ENCODE measurements around the gene KPRP. TPM values are rescaled to one million over a fixed set of nuclear protein-coding genes. Genes with fewer than 3 reads are reported as not detected.

KPRP gene
- total and polyA plus RNA-seq, 3 experiments from 2014 or later = not detected

DNA sequence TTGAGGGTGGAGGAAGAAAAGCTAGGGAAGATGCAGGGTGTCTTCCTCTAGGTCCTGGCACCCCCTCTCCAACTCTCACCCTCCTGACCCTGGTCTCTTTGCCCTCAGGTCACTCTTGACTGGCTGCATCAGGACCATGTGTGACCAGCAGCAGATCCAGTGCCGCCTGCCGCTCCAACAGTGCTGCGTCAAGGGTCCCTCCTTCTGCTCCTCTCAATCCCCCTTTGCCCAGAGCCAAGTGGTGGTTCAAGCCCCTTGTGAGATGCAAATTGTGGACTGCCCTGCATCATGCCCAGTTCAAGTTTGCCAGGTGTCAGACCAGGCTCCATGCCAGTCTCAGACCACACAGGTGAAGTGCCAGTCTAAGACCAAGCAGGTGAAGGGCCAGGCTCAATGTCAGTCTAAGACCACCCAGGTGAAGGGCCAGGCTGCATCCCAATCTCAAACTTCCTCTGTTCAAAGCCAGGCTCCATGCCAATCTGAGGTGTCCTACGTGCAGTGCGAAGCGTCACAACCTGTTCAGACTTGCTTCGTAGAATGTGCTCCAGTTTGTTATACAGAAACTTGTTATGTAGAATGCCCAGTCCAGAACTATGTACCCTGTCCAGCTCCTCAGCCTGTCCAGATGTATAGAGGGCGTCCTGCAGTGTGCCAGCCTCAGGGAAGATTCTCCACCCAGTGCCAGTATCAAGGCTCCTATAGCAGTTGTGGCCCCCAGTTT is 1.8 kb downstream of the KPRP start:
- Histone ChIP-seq H3K36me3 (ENCODE audit: insufficient read depth, low read length) (no peaks in the 10 kb centered on the region), H3K27ac (ENCODE audit: low read depth, low read length) (no peak overlapping the region), H3K4me1 (ENCODE audit: insufficient read depth, low read length) (no peaks in the 10 kb centered on the region), H3K27me3 (ENCODE audit: insufficient read depth, low read length, poor library complexity, severe bottlenecking) (no peaks in the 10 kb centered on the region), H3K4me3 (ENCODE audit: low read length) (no peak overlapping the region), H3K9me3 (ENCODE audit: low read length) (no peaks in the 10 kb centered on the region)
- H3K9me3 Mint-ChIP-seq = peaks cover 0 to 3% (median 0%) of the 10 kb centered on the region in 5 donors
- H3K27ac Mint-ChIP-seq = no peak overlapping the region
- no peak for DNase-seq
- CTCF ChIA-PET = no interaction called here
- peaks cover 3 to 41% of the 10 kb centered on the region in 2 donors for H3K27me3 Mint-ChIP-seq
- no peaks in the 10 kb centered on the region for H3K36me3 Mint-ChIP-seq
- POLR2A ChIA-PET = no interaction called here
- H3K4me3 Mint-ChIP-seq = no peak overlapping the region
- H3K4me1 Mint-ChIP-seq = no peaks in the 10 kb centered on the region

DNA sequence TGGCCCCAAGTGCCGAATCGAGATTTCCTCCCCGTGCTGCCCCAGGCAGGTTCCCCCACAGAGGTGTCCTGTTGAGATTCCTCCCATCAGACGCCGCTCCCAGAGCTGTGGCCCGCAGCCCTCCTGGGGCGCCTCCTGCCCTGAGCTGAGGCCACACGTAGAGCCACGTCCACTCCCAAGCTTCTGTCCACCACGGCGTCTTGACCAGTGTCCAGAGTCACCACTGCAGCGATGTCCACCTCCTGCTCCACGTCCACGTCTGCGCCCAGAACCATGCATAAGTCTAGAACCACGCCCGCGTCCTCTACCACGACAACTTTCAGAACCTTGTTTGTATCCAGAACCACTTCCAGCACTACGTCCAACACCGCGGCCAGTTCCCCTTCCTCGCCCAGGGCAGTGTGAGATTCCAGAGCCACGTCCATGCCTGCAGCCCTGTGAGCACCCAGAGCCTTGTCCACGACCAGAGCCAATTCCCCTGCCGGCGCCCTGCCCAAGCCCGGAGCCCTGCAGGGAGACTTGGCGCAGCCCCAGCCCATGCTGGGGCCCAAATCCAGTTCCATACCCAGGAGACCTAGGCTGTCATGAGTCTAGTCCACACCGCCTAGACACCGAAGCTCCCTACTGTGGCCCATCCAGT is 2.8 kb downstream of the KPRP start:
- ChIA-PET CTCF (no interaction called here), POLR2A (no interaction called here)
- no peak overlapping the region for H3K27ac ChIP-seq (ENCODE audit: low read depth, low read length)
- Mint-ChIP-seq H3K36me3 (no peaks in the 10 kb centered on the region), H3K9me3 (no peaks in the 10 kb centered on the region), H3K4me1 (no peaks in the 10 kb centered on the region), H3K27me3 (peaks cover 3 to 40% of the 10 kb centered on the region in 2 donors), H3K27ac (no peak overlapping the region), H3K4me3 (no peak overlapping the region)
- no peaks in the 10 kb centered on the region for H3K36me3 ChIP-seq (ENCODE audit: insufficient read depth, low read length)
- no peak overlapping the region for H3K4me3 ChIP-seq (ENCODE audit: low read length)
- no peaks in the 10 kb centered on the region for H3K9me3 ChIP-seq (ENCODE audit: low read length)
- H3K4me1 ChIP-seq (ENCODE audit: insufficient read depth, low read length) = no peaks in the 10 kb centered on the region
- no peak for DNase-seq
- H3K27me3 ChIP-seq (ENCODE audit: insufficient read depth, low read length, poor library complexity, severe bottlenecking) = no peaks in the 10 kb centered on the region

DNA sequence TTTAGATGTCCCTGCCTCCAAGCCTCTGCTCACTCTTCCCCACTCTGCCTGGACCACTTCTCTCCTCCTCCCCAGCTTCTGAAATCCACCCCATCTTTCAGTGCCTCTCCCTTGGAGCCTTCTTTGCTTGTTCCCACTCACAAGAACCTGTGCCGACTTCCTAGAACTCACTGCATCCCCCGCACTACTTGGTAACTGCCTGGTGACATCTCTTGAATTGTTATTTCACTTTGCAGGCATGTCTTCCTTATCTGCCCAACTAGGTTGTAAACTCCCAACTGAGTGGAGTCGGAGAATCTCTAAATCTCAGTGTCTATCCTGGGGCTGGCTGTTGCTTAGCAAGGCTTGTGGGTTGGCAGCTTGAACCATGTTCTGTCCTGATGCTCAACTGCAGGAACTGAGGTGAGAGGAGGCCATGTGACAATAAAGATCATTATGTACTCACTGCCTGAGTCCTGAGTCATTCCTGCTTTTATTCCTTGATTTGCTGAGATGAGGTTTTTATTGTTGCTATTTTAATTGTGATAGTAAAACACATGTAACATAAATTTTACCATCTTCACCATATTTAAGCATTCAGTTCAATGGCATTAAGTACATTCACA is 3.9 kb downstream of the KPRP start:
- no peak overlapping the region for H3K27ac Mint-ChIP-seq
- POLR2A ChIA-PET = no interaction called here
- CTCF ChIA-PET = no interaction called here
- Histone ChIP-seq H3K27ac (ENCODE audit: low read depth, low read length) (no peak overlapping the region), H3K9me3 (ENCODE audit: low read length) (no peaks in the 10 kb centered on the region), H3K4me3 (ENCODE audit: low read length) (no peak overlapping the region), H3K27me3 (ENCODE audit: insufficient read depth, low read length, poor library complexity, severe bottlenecking) (no peaks in the 10 kb centered on the region), H3K36me3 (ENCODE audit: insufficient read depth, low read length) (no peaks in the 10 kb centered on the region), H3K4me1 (ENCODE audit: insufficient read depth, low read length) (no peaks in the 10 kb centered on the region)
- no peaks in the 10 kb centered on the region for H3K36me3 Mint-ChIP-seq
- no peak for DNase-seq
- H3K4me1 Mint-ChIP-seq = no peaks in the 10 kb centered on the region
- no peak overlapping the region for H3K4me3 Mint-ChIP-seq
- H3K9me3 Mint-ChIP-seq = no peaks in the 10 kb centered on the region
- H3K27me3 Mint-ChIP-seq = peaks cover 3 to 37% of the 10 kb centered on the region in 2 donors

- POLR2A ChIA-PET = no interaction called here
- Histone ChIP-seq H3K4me1 (ENCODE audit: insufficient read depth, low read length) (no peaks in the 10 kb centered on the region), H3K36me3 (ENCODE audit: insufficient read depth, low read length) (no peaks in the 10 kb centered on the region), H3K9me3 (ENCODE audit: low read length) (no peaks in the 10 kb centered on the region), H3K4me3 (ENCODE audit: low read length) (no peak overlapping the region), H3K27me3 (ENCODE audit: insufficient read depth, low read length, poor library complexity, severe bottlenecking) (no peaks in the 10 kb centered on the region), H3K27ac (ENCODE audit: low read depth, low read length) (no peak overlapping the region)
- Mint-ChIP-seq H3K4me1 (no peaks in the 10 kb centered on the region), H3K27ac (peak overlapping the region in 1 of 8 donors; percentile 51), H3K36me3 (no peaks in the 10 kb centered on the region), H3K9me3 (peaks cover 0 to 2% (median 0%) of the 10 kb centered on the region in 5 donors), H3K27me3 (peaks cover 0 to 15% of the 10 kb centered on the region in 2 donors), H3K4me3 (no peak overlapping the region)
- CTCF ChIA-PET = no interaction called here
- no peak for DNase-seq
These were observed 11.2 kb downstream of the KPRP start for GRCh38 chr1:152768847-152769533.

GRCh38 chr1:152770411-152770810 is 12.6 kb downstream of the KPRP start:
- Histone ChIP-seq H3K4me3 (ENCODE audit: low read length) (no peak overlapping the region), H3K9me3 (ENCODE audit: low read length) (no peaks in the 10 kb centered on the region), H3K4me1 (ENCODE audit: insufficient read depth, low read length) (no peaks in the 10 kb centered on the region), H3K27ac (ENCODE audit: low read depth, low read length) (no peak overlapping the region), H3K27me3 (ENCODE audit: insufficient read depth, low read length, poor library complexity, severe bottlenecking) (no peaks in the 10 kb centered on the region), H3K36me3 (ENCODE audit: insufficient read depth, low read length) (no peaks in the 10 kb centered on the region)
- no peak for DNase-seq
- H3K27me3 Mint-ChIP-seq = peaks cover 6 to 22% of the 10 kb centered on the region in 2 donors
- peaks cover 0 to 5% (median 0%) of the 10 kb centered on the region in 5 donors for H3K9me3 Mint-ChIP-seq
- H3K27ac Mint-ChIP-seq = no peak overlapping the region
- no peaks in the 10 kb centered on the region for H3K36me3 Mint-ChIP-seq
- ChIA-PET POLR2A (no interaction called here), CTCF (no interaction called here)
- no peak overlapping the region for H3K4me3 Mint-ChIP-seq
- no peaks in the 10 kb centered on the region for H3K4me1 Mint-ChIP-seq

- DNase-seq = no peak
- POLR2A ChIA-PET = no interaction called here
- no peaks in the 10 kb centered on the region for H3K36me3 ChIP-seq (ENCODE audit: insufficient read depth, low read length)
- no peaks in the 10 kb centered on the region for H3K9me3 ChIP-seq (ENCODE audit: low read length)
- Mint-ChIP-seq H3K27me3 (peaks cover 11 to 43% of the 10 kb centered on the region in 2 donors), H3K9me3 (peaks cover 0 to 7% (median 0%) of the 10 kb centered on the region in 5 donors), H3K36me3 (no peaks in the 10 kb centered on the region), H3K27ac (no peak within 1 kb of the TSS), H3K4me1 (no peaks in the 10 kb centered on the region), H3K4me3 (no peak within 1 kb of the TSS)
- no peaks in the 10 kb centered on the region for H3K4me1 ChIP-seq (ENCODE audit: insufficient read depth, low read length)
- no peak within 1 kb of the TSS for H3K27ac ChIP-seq (ENCODE audit: low read depth, low read length)
- H3K4me3 ChIP-seq (ENCODE audit: low read length) = no peak within 1 kb of the TSS
- CTCF ChIA-PET = no interaction called here
- no peaks in the 10 kb centered on the region for H3K27me3 ChIP-seq (ENCODE audit: insufficient read depth, low read length, poor library complexity, severe bottlenecking)
These were observed 17.1 kb downstream of the KPRP start, which contains the start of gene LCE1F for GRCh38 chr1:152774875-152775274. LCE1F (plus strand) TSS chr1:152775140; CDS start chr1:152776372, 1,232 bp downstream.

DNA sequence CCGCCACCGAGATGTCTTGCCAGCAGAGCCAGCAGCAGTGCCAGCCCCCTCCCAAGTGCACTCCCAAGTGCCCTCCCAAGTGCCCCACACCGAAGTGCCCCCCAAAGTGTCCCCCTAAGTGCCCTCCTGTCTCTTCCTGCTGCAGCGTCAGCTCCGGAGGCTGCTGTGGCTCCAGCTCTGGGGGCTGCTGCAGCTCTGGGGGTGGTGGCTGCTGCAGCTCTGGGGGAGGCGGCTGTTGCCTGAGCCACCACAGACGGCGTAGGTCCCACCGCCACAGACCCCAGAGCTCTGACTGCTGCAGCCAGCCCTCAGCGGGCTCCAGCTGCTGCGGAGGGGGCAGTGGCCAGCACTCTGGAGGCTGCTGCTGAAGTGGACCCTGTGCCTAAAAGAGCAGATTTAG is 18.5 kb downstream of the KPRP start:
- H3K36me3 Mint-ChIP-seq = no peaks in the 10 kb centered on the region
- DNase-seq = no peak
- peaks cover 0 to 7% (median 0%) of the 10 kb centered on the region in 5 donors for H3K9me3 Mint-ChIP-seq
- CTCF ChIA-PET = no interaction called here
- H3K9me3 ChIP-seq (ENCODE audit: low read length) = no peaks in the 10 kb centered on the region
- H3K36me3 ChIP-seq (ENCODE audit: insufficient read depth, low read length) = no peaks in the 10 kb centered on the region
- no peak overlapping the region for H3K27ac ChIP-seq (ENCODE audit: low read depth, low read length)
- H3K4me3 Mint-ChIP-seq = no peak overlapping the region
- no peaks in the 10 kb centered on the region for H3K4me1 Mint-ChIP-seq
- no peaks in the 10 kb centered on the region for H3K4me1 ChIP-seq (ENCODE audit: insufficient read depth, low read length)
- no peak overlapping the region for H3K27ac Mint-ChIP-seq
- peaks cover 11 to 46% of the 10 kb centered on the region in 2 donors for H3K27me3 Mint-ChIP-seq
- no peaks in the 10 kb centered on the region for H3K27me3 ChIP-seq (ENCODE audit: insufficient read depth, low read length, poor library complexity, severe bottlenecking)
- H3K4me3 ChIP-seq (ENCODE audit: low read length) = no peak overlapping the region
- POLR2A ChIA-PET = no interaction called here

Measured in CD8-positive, alpha-beta memory T cell (primary cell).